GM18511 (cell line): ENCODE measurements around the gene WWC1.
"Not testable (repeated sequence)": the region's sequence is repeated elsewhere in the genome, so short reads cannot be mapped to it uniquely, and the experiment has no call there.

Experiments
- ATAC-seq: cut with Tn5 transposase; IDR thresholded peaks from one replicate; pipeline ENCODE4 v1.9.1; 2021; ENCODE audit warnings: mild to moderate bottlenecking, moderate library complexity; ENCODE audit not compliant: unreplicated experiment

Gene WWC1

GRCh38 chr5:168434001-168434400 is 142.6 kb downstream of the WWC1 start:
- no peak for ATAC-seq

DNA sequence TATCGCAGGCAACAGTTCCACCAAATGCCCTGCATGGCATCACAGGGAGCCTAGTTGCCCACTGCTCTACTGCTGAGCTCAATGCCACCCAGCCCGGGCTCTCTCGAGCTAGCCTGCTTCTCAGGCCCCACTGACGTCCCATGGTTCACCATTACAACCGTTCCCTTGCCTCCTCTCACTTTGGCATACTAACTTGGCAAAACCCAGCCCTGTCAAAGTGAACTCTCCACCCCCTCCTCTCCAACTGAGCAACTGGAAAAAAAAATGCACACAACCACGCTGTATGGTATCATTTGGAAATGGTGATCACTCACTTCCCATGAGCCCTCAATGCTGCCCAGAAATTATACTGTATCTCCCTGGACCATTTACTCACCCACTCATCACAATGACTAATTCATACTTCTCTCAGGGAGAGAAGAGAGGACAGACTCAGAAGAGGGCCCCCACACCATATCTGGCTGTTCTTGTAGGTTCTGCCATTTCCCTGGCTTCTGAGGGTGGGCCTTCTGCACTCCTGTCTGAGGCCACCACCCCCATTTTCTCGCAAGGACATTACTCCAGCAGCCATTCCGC is 143.4 kb downstream of the WWC1 start:
- no peak for ATAC-seq

DNA sequence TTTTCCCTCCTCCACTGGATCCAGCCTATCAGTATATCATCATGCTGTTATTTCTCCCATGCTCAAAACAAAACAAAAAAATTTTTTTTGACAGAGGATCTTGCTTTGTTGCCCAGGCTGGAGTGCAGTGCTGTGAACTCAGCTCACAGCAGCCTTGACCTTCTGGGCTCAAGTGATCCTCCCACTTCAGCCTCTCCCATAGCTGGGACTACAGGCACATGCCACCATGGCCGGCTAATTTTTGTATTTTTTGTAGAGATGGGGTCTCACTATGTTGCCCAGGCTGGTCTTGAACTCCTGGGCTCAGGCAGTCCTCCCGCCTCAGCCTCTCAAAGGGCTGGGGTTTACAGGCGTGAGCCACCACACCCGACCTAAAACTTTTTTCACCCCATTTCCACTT is 143.9 kb downstream of the WWC1 start:
- ATAC-seq: not testable (repeated sequence)

DNA sequence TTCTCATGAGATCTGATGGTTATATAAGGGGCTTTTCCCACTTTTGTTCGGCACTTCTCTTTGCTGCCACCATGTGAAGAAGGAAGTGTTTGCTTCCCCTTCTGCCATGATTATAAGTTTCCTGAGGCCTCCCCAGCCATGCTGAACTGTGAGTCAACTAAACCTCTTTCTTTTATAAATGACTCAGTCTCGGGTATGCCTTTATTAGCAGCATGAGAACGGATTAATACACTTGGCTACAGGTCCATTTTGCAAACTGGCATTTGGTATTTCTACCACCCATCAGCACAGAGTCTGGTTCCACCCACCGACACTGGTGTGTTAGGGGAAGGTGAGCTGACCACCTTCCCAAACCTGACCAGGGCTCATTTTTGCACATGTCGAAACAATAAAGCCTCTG is 146.9 kb downstream of the WWC1 start:
- ATAC-seq: no peak

DNA sequence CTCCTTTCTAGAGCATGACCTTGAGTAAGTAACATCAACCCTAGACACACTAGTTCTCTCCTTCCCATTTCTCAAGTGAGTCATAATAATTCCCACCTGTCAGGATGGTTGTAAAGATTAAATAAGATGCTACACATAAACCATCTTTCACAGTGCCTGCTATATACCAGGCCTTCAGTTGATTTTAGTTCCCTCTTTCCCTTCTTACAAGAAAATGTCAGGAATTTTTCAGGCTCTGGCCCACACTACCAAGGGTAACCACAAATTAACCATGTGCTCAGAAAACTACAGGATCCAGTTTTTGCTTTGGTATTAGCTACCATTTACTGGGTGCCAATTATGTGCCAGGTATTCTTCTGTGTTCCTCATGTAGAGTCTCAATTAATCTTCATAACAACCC is 152.1 kb downstream of the WWC1 start:
- no peak for ATAC-seq

GRCh38 chr5:168443950-168444700 is 152.7 kb downstream of the WWC1 start:
- ATAC-seq: no peak

DNA sequence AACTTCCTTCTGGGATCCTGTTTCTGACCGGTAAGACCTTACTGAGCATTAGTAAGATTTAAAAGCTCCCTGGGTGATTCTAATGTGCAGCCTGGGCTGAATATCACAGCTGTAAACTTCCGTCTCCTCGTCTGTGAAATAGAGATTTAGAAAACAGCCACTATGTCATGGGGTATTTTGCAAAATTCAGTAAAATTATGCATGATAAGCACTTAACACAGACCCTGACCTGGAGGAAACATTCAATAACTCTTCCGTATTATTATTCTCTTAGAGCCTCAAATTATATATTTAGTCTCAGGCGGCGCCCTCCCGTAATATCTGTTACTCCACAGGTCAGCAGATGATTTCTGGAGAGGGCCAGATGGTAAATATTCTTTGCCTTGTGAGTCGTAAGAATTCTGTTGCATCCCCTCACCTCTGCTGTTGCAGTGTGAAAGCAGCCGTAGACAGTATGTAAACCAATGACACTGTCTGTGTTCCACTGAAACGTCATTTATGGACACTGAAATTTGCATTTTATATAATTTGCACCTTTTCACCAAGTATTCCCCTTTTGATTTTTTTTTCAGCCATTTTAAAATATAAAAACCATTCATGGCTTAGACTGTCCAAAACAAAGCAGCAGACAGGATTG is 155.7 kb downstream of the WWC1 start:
- ATAC-seq: no peak

- ATAC-seq: no peak
Observed at GRCh38 chr5:168447808-168448207, 156.4 kb downstream of the WWC1 start.

DNA sequence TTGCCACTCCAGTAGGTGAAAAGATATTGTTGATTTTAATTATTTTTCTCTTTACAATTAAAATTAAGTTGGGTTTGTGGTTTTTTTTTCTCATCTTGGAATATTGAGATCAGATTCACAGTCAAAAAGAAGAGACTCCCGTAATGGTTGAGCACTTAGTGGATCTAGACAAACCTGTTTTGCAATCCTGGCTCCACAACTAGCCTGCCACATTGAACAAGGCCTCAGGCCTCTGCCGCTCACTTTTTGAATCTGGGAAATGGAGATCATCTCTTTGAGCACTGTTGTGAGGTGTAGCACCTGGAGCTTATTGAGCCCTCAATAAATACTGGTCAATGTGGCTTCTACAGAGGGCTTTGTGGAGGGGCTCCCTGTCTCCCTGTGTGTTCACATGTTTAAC is 157.7 kb downstream of the WWC1 start:
- no peak for ATAC-seq

- no peak for ATAC-seq
Observed at GRCh38 chr5:168451565-168451964, 160.1 kb downstream of the WWC1 start.

- ATAC-seq: no peak
Observed at GRCh38 chr5:168455201-168455600, 163.8 kb downstream of the WWC1 start.

DNA sequence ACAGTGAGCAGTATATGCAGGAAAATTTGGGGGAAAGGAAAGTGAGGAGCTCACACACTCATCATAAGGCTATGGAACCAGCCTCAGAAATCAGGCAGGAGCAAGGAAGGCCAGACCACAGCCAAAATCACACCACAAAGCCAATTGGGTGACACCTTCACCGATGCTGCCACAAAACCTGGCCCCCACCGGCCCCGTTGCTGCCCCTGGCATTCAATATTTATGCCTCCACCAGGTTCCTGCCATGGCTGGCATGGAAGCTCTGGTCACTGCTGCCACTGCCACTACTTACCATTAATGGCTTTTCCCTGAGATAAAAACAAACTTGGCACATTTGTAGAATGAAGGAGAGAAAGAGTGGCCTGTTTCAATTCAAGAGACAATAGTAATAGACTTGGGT is 166.1 kb downstream of the WWC1 start:
- ATAC-seq: no peak

DNA sequence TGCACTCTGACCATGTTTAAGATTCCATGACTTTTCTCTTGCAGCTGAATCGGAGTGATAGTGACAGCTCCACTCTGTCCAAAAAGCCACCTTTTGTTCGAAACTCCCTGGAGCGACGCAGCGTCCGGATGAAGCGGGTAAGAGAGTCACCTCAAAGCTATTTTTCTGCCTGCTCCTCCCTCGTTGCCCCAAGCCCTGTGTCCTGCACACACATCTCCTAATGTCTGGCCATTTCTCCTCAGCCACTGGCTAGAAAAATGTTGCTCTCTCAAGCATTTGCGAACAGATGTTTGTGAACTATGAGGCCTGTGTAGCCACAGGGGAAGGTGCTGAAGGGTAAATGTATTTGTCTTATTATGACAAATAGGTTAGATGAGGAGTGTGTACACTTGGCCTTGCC is 169.2 kb downstream of the WWC1 start:
- ATAC-seq: no peak

GRCh38 chr5:168463081-168463480 is 171.6 kb downstream of the WWC1 start:
- no peak for ATAC-seq

DNA sequence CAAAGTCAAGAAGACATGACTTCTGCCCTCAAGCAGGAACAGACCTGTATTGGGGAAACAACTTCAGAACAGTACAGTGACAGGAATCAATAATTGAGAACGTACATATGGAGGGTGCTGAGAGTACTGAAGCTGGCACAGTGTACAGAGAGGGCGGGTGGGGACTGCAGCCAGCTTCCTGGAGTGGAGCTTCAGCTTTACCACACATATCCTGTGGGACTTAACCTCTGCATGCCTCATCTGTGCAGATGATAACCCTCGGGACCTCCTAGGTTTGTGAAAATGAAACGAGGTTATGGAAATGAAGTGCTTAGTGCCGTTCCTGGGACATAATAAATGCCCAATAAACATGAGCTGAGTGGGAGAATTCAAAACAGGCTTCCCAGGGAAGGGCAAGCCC is 172.8 kb downstream of the WWC1 start:
- ATAC-seq: peak; percentile 48

GRCh38 chr5:168464641-168465040 is 173.2 kb downstream of the WWC1 start:
- ATAC-seq: no peak

- ATAC-seq: no peak
Observed at GRCh38 chr5:168467755-168468330, 176.4 kb downstream of the WWC1 start.

DNA sequence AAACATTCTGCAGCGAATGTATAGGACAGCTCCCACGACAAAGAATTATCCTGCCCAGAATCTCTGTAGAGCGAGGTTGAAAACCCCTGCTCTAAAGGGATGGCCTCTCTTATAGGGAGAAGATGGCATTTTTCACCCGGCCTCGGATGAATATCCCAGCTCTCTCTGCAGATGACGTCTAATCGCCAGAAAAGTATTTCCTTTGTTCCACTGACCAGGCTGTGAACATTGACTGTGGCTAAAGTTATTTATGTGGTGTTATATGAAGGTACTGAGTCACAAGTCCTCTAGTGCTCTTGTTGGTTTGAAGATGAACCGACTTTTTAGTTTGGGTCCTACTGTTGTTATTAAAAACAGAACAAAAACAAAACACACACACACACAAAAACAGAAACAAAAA is 177.4 kb downstream of the WWC1 start:
- no peak for ATAC-seq

DNA sequence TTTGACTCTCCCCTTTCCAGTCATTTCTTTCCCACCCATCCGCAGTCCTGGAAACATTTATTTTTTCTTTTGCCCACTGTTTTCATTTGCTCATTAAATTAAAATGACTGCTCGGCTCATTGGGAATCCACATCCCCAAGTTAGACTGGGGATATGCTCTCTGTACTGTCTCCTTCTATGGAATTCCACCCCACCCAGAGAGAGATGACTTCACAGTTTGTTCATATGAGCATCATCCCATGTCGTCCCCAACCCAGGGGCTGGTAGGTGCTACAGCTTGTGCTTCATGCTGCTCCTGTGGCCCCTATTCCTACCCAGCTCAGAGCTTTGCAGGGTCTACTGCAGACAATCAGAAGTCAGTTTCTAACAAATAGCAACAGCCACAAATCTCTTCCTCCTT is 178.4 kb downstream of the WWC1 start:
- no peak for ATAC-seq

- no peak for ATAC-seq
Observed at GRCh38 chr5:168471785-168472184, 180.3 kb downstream of the WWC1 start.

- ATAC-seq: no peak
Observed at GRCh38 chr5:168472329-168472728, 180.9 kb downstream of the WWC1 start.

DNA sequence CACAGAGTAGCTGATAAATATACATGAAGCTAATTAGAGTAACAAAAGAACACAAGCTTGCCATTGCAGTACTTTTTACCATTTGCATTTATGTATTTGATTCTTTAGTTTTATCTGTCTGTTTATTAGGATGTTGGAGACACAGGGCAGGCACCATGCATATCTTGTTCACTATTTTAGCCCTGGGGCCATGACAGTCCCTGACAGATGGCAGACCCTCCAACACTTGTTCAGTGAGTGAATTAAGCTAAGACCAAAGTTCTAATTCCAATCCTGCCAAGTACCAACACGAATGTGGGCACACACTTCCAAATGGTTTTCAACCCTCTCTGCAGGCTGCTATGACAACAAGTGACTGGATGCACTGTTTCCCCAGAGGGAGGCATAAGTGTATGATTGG is 182.9 kb downstream of the WWC1 start:
- ATAC-seq: no peak
